GM23338 (cell line): ENCODE data around the gene SLCO4A1.

Experiments used
- CTCF ChIP-seq, 2 experiments: fragments of 200-600 bp in 1 of 2; sonication (generic) in 1 of 2; conservative IDR thresholded peaks; 2 replicates each; pipeline versions ENCODE4 v1.5.1 to v1.6.1; 2016 to 2017; ENCODE audit warnings: antibody characterized with exemption in 2 of 2, low read depth in 2 of 2, mild to moderate bottlenecking in 2 of 2, moderate library complexity in 1 of 2
- EZH2 ChIP-seq: fragments of 200-600 bp; sonication (generic); IDR thresholded peaks from one replicate; pipeline ENCODE4 v1.8.0; 2017; ENCODE audit warnings: antibody characterized with exemption, mild to moderate bottlenecking, low read depth; ENCODE audit not compliant: unreplicated experiment
- EZH2phosphoT487 ChIP-seq: fragments of 200-600 bp; sonication (generic); IDR thresholded peaks from one replicate; pipeline ENCODE4 v1.8.1; 2018; ENCODE audit warnings: antibody characterized with exemption; ENCODE audit not compliant: unreplicated experiment
- POLR2AphosphoS5 ChIP-seq: IDR thresholded peaks from 2 replicates; pipeline ENCODE4 v1.6.1; 2016; ENCODE audit warnings: antibody characterized with exemption, low read depth

- TF ChIP-seq EZH2 (no peak), EZH2phosphoT487 (no peak), CTCF (conservative IDR thresholded peaks at IDR 0.05; ENCODE audit: low read depth in 2 of 2) (no peak), POLR2AphosphoS5 (no peak)
These were observed 2.6 kb downstream of the SLCO4A1 start for GRCh38 chr20:62644802-62645496.
